HG02642 (cell line): ENCODE results near the gene EPHA7.

Experiments used
- ATAC-seq: cut with Tn5 transposase; IDR thresholded peaks from one replicate; pipeline ENCODE4 v1.9.1; 2021; ENCODE audit warnings: mild to moderate bottlenecking; ENCODE audit not compliant: unreplicated experiment, poor library complexity

Gene EPHA7

DNA sequence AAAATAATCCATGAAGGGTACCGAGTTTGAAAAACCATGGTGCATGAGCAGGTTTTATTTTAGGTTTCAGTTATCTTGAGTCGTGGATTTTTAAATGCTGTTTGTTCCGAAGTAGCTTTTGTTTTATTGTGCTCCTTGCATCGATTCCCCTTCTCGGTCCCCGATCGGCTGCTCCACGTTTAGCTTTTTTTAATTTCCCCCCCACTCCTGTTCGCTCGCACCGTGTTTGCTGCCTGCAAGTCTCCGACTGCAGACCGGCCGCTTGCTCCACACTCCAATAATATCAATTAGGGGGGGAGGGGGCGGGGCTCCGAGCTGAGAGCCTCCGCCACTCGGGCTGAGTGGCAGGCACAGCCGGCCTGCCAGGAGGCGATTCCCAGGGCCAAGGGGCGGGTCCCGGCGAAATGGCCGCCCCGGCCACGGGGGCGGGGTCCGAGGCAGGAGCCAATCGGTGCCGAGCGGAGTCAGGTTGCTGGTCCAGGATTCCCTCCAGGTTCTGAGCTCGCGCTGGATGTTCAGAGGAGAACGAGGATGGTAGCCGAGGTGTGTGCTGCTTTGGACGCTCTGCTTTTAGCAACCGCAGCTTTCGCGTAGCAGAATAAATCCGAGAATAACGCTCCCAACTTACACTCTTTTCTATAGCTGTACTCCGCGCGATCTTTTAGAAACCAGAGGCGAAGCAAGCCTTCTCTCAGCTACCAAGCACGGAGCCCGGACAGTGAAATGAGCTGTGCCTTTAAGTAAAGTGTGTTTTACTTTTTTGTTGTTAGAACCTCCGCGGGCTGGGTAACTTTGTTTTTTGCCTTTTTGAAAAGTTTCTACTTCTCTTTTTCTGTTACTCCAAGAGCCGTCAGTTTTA, at the start of gene EPHA7:
Gene EPHA7, minus strand, starts transcription at position 256 of the 859 bp plus-strand sequence. Its CDS starts 218 bp downstream, at position 38.
- peak; percentile 96 for ATAC-seq

DNA sequence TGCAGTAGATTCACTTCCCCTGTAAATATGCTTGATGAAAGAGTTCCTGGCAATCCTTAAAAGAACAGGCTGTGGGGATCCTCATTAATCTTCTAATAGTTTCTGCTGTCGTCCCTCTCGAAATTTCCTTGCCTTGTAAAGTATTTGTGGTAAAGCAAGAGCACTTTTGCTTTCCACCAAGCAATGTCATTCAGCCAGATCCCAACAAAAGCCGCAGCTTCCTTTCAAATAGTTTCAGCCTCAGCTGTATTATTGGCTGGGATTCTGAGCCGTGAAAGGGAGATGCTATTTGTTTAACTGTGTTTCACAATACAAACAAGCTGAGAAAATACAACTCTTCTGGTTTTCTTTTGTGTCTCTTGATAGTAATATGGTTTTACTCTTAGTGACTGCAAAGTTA, 48.9 kb upstream of the EPHA7 start:
- no peak for ATAC-seq

DNA sequence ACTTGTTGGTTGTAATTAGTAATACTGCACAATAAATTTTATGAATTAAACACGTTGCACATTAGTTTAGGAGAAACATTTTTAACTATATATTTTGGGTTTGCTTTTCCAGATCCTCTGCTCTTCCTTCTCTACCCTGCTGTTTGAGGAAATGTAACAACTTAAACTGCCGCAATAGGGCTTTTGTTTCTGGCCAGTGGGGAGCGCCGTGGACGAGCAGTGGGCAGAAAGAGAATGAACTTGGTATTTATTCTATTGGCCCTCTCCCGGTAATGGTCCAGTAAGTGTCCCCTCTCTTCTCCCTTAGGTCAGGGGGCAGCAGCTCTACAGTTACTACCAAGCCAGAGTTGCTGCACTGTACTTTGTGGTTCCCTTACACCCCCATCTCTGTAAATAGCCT, 35.2 kb upstream of the EPHA7 start:
- no peak for ATAC-seq

DNA sequence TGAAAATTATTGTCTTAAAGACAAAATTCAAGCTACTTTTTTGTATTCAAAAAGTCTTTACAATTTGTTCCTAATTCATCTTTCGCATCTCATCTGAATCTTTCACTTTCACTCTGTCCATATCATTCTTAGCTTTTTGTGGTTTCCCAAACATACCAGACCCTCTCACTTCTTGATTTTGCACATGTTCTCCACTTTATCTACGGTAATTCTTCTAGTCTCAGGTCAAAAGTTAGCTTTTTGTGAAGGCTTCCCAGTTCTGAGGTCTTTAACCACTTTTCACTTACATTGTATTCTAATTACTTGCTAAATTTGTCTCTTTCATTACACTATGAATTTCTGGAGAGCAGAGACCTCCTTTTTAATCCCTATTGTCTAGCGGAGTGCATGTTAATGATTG, 34.6 kb upstream of the EPHA7 start:
- peak; percentile 78 for ATAC-seq

DNA sequence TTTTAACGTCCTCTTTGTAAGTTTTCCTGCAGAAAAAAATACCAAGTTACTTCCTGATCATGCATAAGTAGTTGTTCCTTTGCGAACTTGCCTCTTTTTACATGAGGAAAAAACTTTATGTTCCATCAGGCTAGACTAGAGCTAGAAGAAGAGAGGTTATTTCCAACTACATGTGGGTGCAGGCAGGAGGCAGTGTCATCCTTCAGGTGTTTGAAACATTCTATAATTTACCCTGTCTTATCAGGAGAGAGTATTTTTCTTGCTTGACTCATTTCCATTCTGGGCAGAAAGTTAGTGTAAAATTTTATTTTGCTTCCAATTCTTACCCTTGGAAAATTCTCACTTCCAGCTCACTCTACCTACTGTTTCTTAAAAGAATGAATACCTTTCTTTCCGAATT, 28.5 kb upstream of the EPHA7 start:
- ATAC-seq, result no peak

DNA sequence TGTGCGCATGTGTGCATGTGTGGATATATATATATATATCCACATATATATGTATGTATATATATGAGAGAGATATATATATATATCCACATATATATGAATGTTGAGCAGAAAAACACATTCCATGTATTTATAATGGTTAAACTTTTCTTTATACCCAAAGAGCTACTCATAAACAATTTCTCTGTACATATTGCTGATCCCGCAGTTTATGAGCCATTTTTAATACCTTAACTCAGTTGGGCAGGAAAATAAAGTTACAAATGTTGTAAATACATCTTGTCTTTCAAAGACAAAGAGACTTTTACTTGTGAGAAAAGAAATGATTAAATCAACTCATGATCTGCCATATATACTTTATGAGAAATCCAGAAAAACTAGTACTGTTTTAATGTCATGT, 18.1 kb upstream of the EPHA7 start:
- ATAC-seq, result no peak

DNA sequence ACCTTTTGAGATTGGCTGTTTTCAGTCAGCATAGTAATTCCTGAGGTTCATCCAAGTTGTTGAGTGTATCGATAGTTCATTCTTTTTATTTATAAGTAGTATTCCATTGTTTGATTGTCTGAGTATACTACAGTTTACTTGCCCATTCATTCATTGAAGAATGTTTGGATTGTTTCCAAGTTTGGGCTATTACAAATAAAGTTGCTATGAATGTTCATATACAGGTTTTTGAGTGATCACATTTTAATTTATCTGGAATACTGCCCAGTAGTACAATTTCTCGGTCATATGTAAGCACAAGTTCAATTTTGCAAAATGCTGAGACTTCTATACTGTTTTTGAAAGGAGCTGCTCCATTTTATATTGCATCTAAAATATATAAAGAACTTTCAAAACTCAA, 14.2 kb upstream of the EPHA7 start:
- ATAC-seq, result no peak

DNA sequence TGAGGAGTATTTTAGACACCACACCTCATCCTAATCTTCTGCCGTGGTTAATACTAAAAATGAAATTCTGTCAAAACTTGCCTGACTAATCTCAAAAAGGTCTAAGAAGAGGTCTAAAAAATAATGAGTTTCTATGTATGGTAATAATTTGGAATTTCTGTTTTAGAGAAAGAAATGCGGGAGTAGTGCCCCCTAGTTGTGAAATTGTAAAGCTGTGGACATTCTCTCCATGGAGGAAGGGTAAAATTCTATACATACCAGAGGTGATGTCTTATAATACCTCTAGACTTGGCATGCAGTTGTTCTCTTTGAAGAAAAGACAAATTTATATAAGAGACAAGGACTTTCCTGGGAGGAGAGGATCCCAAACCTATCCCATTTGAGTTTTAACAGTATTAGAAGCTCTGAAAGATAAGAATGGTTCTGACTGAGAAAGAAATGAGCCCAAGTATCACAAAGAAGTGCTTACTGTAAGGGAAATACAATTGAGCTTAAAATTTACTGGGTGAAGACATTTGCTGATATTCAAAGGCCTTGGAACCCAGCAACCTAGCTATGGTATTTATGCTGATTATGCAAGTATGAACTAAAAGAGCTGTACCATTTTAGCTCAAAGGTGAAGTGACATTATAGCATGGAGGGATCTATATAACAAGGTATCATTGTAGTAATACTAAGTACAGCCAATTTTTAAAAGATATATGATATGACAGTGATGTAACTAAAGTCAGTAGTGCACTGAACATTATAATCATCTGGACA, 5.1 kb upstream of the EPHA7 start:
- ATAC-seq, result no peak

DNA sequence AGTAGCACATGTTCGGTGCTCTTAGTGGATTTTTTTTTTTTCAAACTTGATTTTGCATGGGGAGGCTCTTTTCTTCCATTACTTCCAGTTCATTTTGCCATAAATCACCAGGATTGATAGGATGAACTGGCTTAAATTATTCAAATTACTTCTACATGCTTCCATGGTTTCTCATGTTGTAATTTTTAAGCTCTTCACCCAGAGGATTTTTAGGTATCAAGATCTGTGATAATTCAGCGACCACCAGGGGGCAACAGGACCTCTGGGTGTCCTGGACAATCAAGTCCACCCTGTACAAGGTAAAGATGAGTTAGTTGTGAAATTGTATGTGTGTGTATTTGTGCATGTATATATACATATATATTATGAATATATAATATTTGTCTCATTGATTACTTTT, 4.2 kb upstream of the EPHA7 start:
- peak; percentile 41 for ATAC-seq

DNA sequence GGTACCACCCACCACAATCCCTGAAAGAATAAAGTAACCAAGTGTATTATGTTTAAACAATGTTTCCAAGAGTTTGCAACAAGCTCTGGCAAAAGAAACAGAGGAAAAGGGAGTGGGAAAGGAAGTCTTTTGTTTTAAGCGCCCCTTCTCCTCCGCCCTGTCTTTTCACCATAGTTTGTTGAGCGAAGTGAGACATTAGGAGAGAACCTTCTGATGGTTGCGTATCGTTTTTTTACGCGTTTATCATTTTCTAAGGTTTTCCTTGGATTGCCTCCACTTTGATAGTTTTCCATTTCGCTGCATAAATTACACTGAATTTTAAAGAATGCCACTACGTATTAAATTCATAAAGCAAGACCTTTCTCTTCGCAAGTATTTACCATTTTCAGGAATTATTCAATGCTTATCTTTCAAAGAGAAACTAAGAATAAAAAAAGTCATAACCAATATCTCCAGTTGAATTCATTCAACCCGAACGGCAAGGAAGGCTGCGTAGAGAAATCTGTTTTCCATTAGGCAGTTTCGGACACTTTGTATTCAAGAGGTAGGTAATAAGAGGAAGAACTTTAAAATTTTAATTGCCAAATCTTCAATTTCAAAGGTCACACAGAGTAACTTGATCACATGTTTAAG, 920 bp upstream of the EPHA7 start:
- ATAC-seq, result no peak

DNA sequence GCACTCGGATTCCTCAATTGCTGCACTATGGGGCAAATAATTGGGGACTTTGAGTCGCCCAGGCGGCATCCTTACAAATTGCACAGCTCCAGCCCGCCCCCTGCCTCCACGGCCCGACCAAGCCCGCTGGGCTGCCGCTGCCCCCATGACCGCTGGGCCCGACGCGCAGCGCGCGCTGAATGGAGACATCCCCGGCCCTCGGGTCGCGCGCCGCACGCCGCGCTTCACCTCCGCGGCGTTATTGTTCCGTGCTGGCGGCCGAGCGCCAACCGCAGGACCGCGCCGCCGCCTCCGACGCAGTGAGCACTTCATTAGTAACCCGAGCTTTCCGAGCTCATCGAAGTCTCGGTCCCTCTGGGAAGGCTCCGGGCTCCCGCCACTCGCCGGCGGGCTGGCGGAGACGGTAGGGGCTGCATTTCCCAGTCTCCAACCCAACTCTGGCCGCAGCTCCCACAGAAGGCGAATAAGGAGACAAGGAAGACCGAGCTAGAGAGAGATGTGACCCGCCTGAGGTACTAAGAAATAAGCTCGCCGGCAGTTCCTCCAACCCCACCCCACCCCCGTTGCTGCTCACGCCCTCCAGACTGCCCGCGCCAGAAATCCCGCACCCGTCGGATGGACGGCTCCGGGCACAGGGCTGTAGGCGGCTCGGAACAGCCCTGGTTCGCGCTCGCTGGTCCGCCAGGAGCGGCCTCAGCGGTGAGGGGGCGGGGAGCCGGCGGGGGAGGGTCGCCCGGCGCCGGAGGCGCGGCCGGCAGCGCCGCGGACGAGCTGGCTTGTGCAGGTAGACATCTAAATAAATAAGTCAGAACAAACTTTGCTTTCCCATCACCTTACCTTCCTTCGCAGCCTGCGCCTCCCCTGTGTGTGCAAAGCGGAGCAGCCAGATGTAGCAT, 703 bp downstream of the EPHA7 start:
- ATAC-seq, result no peak

DNA sequence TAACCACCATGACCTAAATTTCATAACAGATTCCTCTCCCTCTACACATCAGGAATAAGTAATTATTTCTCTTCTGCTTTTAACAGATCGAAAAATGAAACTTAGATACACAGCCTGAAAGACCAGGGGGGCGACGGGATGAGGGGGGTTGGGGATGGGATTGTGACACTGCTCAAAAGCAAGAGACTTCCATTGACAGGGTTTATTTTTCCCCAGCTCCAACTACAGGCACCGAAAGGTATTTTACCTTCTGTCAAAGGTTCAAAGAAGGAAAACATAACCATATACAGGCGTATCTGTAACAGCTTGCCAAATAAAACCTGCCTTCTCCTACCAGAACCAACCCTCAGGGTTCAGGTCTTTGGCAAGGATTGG, 1.3 kb downstream of the EPHA7 start:
- no peak for ATAC-seq

DNA sequence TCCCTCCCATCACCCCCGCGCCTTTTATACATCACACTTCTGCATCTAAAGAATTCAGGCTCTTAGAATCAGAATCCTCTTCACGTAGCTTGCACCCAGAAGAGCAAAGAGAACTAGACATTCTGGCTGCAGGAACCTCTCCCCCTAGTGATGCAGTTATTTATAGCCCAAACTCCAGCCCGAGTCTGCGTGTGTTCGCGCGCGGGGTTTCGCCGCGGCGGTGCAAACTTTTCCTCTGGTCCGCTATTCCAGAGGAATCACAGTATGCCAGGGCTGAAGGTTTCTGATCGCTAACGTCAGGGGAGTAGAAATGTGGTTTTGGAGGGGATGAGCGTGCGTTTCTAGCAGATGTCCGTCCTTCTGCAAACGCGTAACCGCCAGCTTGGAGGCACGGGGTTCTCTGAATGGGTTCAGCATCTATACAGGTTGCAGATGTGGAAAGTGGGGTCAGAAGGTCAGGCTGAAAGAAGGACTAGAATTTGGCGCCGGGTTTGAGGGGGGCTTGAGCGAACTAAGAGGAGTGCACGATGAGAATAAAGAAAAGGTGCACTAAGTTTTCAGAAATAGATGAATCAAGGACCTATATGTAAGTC, 1.8 kb downstream of the EPHA7 start:
- no peak for ATAC-seq

DNA sequence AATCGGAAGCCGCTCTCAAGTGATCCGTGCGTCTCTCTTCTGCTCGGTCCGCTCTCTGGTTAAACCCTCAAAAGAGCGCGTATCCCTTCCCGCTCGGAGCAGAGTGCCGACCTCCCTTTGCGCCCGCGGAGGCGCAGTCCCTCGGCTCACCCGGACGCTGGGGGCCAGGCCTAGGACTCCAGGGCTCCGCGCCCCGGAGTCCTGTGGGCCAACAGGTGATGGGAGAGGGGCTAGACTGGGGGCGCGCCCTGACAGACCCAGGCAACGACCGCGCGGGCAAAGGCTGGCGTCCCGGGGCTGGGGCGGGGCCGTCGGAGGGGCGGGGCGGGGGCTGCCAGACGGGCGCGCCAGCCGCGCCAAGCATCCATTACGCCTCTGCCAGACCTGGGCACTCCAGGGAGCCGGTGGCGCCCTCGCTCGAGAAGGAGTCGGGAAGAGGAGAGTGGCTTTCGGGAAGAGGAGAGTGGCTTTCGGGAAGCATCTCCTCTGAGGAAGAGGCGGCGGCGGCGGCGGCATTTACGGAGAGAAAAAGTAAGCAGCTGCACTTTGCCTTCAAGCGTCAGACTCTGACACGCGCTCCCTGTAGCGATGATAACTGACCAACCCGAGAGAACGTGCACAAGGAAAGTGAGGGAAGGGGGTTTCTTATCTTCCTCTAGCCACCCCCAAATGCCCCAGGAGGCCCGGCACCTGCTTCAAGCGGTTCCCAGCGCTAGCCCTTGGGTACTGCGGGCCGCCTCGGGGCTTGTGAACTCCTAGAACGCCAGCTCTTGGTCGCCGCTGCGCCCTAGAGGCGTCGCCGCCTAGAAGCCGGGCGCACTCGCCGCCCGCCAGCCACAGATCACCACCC, 2.6 kb downstream of the EPHA7 start:
- no peak for ATAC-seq

DNA sequence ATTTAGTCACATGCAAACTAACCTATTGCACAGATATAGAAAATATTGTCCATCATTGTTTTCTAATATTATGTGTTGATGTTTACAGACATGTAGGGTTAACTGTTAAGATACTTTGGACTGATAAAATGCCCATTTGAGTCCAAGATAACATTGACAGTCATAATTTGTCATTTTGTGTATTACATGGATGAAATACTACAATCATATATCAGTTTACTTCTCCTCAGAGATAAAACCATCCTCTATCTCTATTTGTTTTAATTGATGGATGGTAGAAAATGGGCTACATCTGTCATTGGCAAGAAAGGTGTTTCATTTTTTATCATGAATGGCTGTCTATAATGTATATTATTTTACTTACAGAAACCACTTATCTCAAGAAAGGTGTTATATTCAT, 6.2 kb downstream of the EPHA7 start:
- no peak for ATAC-seq

DNA sequence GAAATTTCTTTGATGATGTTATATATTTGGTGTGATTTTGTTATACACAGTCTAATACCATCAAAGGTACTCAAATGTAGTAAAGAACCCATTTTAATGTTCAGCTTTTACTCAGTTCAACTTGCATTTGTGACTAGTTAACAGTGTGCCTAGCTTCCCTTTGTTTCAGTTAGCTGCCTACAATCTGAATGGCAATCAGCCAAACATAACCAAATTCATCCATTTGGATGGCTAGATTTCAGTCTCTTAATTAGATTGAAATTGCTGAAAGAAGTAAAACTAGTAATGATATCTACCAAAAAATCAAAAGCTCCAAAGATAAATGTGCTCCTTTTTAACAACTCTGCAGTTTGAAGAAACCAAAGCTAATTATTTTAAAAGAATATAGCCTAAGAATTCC, 6.9 kb downstream of the EPHA7 start:
- ATAC-seq, result no peak

DNA sequence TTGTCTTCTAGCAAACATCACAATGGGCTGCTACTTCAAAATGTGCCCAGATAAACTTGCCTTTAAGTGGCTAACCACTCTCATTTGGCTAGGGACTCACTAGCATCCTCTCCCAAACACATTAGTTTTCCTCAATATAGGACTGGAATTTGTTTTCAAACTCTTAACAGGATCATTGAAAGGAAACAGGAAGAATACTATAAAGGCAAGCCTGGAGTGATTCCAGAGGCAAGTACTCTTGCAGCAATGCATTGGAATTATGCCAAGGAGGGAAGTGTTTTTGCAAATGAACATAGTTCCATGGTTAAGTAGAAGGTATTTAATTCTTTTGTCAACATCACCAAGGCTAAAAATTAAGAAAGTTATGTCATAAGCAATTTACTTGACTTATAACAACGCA, 12.2 kb downstream of the EPHA7 start:
- no peak for ATAC-seq

DNA sequence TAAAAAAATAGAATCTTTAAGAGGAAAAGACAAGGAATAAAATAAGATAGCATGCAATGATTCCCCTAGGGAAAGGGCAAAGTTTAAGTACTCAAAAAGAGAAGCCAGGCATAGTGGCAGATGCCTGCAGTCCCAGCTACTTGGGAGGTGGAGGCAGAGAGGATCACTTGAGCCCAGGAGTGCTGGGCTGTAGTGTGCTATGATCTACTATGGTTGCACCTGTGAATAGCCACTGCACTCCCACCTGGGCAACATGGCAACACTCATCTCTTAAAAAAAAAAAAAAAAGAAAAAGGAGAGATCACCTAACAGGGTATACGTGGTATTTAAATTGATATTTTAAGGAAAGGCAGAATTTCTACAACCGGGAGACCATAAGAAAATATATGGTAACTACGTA, 16.0 kb downstream of the EPHA7 start:
- ATAC-seq, result no peak

DNA sequence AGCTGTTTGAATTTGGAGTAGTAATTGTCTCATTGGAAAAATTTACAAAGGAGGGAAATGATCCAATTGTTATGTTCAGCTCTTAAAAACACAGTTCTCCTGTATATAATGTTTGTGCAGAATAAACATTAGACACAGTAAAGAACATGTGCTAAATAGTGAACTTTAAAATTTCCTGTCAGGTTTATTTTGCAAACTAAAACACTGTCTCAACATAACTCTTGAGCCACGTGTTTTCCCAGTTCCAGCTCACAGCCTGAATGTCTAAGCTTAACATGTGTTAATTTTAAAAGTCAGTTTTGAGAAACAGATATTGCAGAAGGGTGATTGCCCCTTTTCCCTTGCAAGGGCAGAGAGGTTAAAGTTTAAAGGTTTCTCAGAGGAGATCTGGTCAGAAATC, 20.6 kb downstream of the EPHA7 start:
- no peak for ATAC-seq
